ENCODE results near the gene ZNF683. TPM values are rescaled to one million over a fixed set of nuclear protein-coding genes. Genes with fewer than 3 reads are reported as not detected.

Gene ZNF683
- not detected in 2 replicates for total RNA-seq

DNA sequence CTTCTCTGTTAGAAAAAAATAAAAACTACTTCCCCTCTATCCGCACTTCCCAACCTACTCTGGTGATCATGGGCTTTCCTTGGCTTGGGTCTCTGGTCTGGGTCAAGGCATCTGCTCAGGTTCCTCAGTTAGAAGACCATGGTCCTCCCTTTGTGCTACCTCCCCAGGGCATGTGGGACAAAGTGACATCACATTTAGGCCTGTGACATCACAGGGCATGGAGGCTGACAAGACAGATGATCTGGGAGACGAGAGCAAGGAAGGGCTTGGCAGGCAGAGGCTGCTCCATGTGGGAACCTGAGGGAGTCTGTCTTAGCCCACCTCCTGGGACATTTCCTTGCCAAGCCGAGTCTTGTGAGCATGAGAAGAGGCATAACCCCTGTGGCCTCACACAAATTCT lies at the start of gene ZNF683:
ZNF683 (minus strand) TSS at position 140 of the 400 bp plus-strand sequence. CDS start 4,179 bp downstream, outside the sequence.

DNA sequence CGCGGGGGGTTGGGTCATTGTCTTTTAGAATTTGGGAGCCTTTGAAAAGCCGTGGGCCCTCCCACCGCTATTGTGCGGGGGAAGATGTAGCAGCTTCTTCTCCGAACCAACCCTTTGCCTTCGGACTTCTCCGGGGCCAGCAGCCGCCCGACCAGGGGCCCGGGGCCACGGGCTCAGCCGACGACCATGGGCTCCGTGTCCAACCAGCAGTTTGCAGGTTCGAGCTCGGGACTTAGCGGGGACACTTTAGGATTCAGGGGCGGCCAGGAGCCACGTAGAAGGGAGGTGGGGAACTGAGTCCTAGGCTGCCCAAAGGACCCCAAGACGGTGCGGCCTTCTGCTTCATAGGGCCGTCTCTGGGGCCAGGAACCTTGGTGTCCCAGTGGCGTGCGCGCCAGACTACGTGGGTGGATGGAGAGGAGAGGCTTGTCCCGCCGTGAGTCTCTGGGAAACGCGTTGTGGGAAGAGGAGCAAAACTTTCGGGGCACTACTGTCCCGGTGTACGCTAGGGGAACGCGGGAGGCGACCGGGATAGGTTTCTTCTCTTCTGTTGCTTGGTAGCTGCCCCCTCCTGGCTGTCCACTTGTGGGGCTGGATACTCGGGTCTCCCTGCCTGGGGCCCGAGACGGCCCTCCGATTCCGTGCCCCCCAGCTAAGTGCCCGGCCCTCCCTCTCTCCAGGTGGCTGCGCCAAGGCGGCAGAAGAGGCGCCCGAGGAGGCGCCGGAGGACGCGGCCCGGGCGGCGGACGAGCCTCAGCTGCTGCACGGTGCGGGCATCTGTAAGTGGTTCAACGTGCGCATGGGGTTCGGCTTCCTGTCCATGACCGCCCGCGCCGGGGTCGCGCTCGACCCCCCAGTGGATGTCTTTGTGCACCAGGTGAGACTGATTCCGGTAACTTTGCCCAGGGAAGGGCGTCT lies 38.4 kb upstream of the ZNF683 start, which contains the start of gene LIN28A:
LIN28A (plus strand) TSS at position 112 of the 918 bp plus-strand sequence; CDS start at position 187, 75 bp downstream.

DNA sequence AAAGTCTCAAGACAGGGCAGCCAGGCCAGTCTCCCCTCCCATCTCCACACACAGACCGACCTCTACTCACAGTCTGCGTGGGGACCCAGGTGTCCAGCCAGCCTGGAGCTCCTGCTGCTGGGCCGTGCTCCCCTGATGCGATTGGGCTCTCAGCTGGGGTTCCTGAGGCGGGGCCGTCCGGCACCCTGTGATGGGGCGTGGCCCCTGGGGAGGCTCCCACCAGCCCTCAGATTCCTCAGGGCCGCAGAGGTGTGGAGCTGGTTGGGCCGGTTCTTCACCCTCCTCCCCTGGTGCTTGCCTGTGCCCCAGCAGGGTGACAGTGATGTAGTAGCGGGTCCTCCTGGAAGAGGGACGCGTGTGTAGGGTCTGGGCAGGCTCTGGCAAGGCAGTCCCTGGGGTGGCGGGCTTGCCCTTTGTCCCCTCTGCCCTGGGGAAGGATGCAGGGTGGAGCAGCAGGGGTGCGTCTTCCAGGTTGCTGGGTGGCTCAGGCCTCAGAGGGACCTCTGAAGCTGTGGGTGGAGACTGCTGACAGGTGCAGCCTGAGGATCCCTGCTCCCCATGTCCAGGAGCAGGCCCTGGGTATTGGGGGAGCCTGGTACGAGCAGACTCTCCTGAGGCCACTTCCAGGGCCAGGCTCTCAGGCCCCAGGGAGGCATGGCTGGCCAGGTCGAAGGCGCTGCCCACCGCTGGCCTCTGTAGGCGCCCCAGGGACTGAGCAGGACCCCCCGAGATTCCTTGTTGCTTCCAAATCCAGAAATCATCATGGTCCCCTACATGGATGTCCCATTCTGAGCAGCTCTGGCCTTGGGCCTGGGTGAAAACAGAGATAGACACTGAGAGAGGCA lies 18.4 kb downstream of the ZNF683 start, which contains the start of gene CRYBG2:
CRYBG2 (minus strand) TSS at position 155 of the 845 bp plus-strand sequence. CDS start 7,473 bp downstream, outside the sequence.

DNA sequence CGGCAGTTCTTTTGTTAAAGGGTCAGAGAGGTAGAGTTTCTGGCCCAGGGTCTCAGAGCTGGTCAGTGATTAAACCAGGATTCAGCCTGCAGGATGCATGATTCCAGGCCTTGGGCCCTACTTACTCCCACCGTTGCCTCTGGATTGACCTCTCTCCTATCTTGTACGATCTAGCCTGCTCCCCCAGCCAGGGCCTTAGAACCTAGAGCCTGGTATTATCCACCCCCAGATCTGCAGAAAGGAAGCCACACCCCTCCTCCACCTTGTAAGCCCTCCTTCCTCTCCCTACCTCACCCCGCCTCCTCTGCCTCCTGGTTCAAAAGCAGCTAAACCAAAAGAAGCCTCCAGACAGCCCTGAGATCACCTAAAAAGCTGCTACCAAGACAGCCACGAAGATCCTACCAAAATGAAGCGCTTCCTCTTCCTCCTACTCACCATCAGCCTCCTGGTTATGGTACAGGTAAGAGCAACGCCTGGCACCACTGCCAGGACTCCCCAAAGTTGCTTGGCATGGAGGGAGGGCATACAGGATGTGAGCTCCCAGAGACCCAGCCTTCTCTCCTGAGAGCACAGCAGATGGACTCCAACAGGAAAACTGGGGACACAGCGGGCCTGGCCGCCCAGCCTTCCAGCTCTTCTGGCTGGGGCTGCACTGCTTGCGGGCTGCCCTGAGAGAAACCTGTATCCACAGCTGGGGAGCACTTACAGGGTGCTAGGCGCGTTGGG lies 54.8 kb downstream of the ZNF683 start, which contains the start of gene CD52:
CD52 (plus strand) TSS at position 347 of the 726 bp plus-strand sequence; CDS start at position 407, 60 bp downstream.

Other genes with a start within 250 kb of the ZNF683 start
- gene FAM110D, start 213.7 kb downstream of the ZNF683 start, total RNA-seq: not detected in 2 replicates
- not detected in 2 replicates for gene C1orf232, start 203.8 kb downstream of the ZNF683 start, total RNA-seq
- 33.3 and 36.2 TPM in 2 replicates for gene ZNF593, start 202.8 kb downstream of the ZNF683 start, total RNA-seq
- not detected in 2 replicates for gene ZNF593OS, start 200.9 kb downstream of the ZNF683 start, total RNA-seq
- 0.81 TPM in 1 of 2 replicates, not detected in the other for gene CNKSR1, start 195.3 kb downstream of the ZNF683 start, total RNA-seq
- not detected in 2 replicates for gene CATSPER4, start 182.1 kb downstream of the ZNF683 start, total RNA-seq
- 3.4 and 6.7 TPM in 2 replicates for gene CEP85, start 138.6 kb downstream of the ZNF683 start, total RNA-seq
- 225 and 247 TPM in 2 replicates for gene SH3BGRL3, start 92.7 kb downstream of the ZNF683 start, total RNA-seq
- gene UBXN11, start 66.1 kb downstream of the ZNF683 start, total RNA-seq: 1.2 and 4.8 TPM in 2 replicates
- not detected in 2 replicates for gene CD52, start 54.8 kb downstream of the ZNF683 start, total RNA-seq
- not detected in 2 replicates for gene CRYBG2, start 18.6 kb downstream of the ZNF683 start, total RNA-seq
- not detected in 2 replicates for gene LIN28A, start 38.1 kb upstream of the ZNF683 start, total RNA-seq
- 39.6 and 41.2 TPM in 2 replicates for gene DHDDS, start 59.6 kb upstream of the ZNF683 start, total RNA-seq
- gene HMGN2, start 99.7 kb upstream of the ZNF683 start, total RNA-seq: 178 and 185 TPM in 2 replicates
- 2.2 and 2.6 TPM in 2 replicates for gene RPS6KA1, start 157.0 kb upstream of the ZNF683 start, total RNA-seq

Data from cardiac ventricle fibroblast (primary cell).